Subcutaneous abdominal adipose tissue (tissue), 5 donors: ENCODE data around the gene SYTL2.

Experiments
- H3K27ac ChIP-seq: one replicate; pipeline ENCODE4 v1.7.0; 2013; ENCODE audit warnings: low read depth, mild to moderate bottlenecking, inconsistent platforms, low read length, moderate library complexity
- H3K27me3 ChIP-seq, 5 donors: one replicate each; pipeline ENCODE4 v1.7.0; 2013; ENCODE audit warnings: low read length in 5 of 5, inconsistent platforms in 1 of 5; ENCODE audit not compliant: control insufficient read depth in 5 of 5, insufficient read depth in 4 of 5
- H3K36me3 ChIP-seq, 5 donors: one replicate each; pipeline ENCODE4 v1.7.0; 2013; ENCODE audit warnings: low read length in 5 of 5; ENCODE audit not compliant: control insufficient read depth in 5 of 5, insufficient read depth in 5 of 5
- H3K4me1 ChIP-seq, 5 donors: one replicate each; pipeline ENCODE4 v1.7.0; 2013; ENCODE audit warnings: low read length in 5 of 5, mild to moderate bottlenecking in 3 of 5, moderate library complexity in 1 of 5; ENCODE audit not compliant: control insufficient read depth in 5 of 5, insufficient read depth in 5 of 5
- H3K4me3 ChIP-seq, 5 donors: one replicate each; pipeline ENCODE4 v1.7.0; 2013; ENCODE audit warnings: low read length in 5 of 5, low read depth in 1 of 5
- H3K9ac ChIP-seq, 5 donors: one replicate each; pipeline ENCODE4 v1.7.0; 2013; ENCODE audit warnings: low read length in 5 of 5, mild to moderate bottlenecking in 4 of 5, moderate library complexity in 3 of 5
- H3K9me3 ChIP-seq, 5 donors: one replicate each; pipeline ENCODE4 v1.7.0; 2013; ENCODE audit warnings: low read length in 5 of 5; ENCODE audit not compliant: control insufficient read depth in 5 of 5
- donor health status: healthy.
- donor health status: healthy.
- donor health status: healthy.
- donor health status: healthy.
- donor health status: healthy.

The SYTL2 gene

GRCh38 chr11:85800595-85801342 lies 10.2 kb downstream of the SYTL2 start:
- Histone ChIP-seq H3K27me3 (peaks cover 0 to 2% (median 0%) of the 10 kb centered on the region in 5 donors), H3K9ac (no peak overlapping the region), H3K27ac (no peak overlapping the region), H3K4me3 (no peak overlapping the region), H3K36me3 (no peaks in the 10 kb centered on the region), H3K4me1 (no peaks in the 10 kb centered on the region), H3K9me3 (no peaks in the 10 kb centered on the region)

DNA sequence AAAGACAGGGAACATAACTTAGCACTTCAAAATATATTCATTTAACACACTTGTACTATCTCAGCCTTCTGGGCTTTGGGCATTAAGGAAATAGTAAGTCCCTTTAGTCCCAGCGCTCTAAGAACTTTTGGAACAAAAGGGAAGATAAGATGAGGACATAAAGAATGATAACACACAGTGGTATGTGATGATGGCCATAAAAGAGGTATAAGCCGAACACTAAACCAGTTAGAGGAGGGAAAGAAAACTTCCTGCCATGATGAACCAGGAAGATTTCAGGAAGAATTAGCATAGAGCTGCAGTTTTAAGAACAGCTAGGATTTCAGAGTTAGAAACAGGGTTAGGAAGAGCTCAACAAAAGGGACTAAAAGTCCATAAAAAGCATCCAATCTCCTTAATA lies 11.8 kb downstream of the SYTL2 start:
- Histone ChIP-seq H3K9ac (no peak overlapping the region), H3K27ac (no peak overlapping the region), H3K27me3 (peaks cover 0 to 2% (median 0%) of the 10 kb centered on the region in 5 donors), H3K9me3 (no peaks in the 10 kb centered on the region), H3K36me3 (no peaks in the 10 kb centered on the region), H3K4me1 (no peaks in the 10 kb centered on the region), H3K4me3 (no peak overlapping the region)

GRCh38 chr11:85798361-85798760 lies 12.6 kb downstream of the SYTL2 start:
- H3K4me3 ChIP-seq: no peak overlapping the region
- H3K9ac ChIP-seq: no peak overlapping the region

GRCh38 chr11:85795712-85796487 lies 15.0 kb downstream of the SYTL2 start:
- Histone ChIP-seq H3K27ac (no peak overlapping the region), H3K4me1 (no peaks in the 10 kb centered on the region), H3K4me3 (no peak overlapping the region), H3K27me3 (peaks cover 0 to 2% (median 0%) of the 10 kb centered on the region in 5 donors), H3K36me3 (no peaks in the 10 kb centered on the region), H3K9ac (no peak overlapping the region), H3K9me3 (no peaks in the 10 kb centered on the region)

More at GRCh38 chr11:85798361-85798760, 12.6 kb downstream of the SYTL2 start:
- Histone ChIP-seq H3K9me3 (no peaks in the 10 kb centered on the region), H3K36me3 (no peaks in the 10 kb centered on the region), H3K27ac (no peak overlapping the region), H3K4me1 (no peaks in the 10 kb centered on the region), H3K27me3 (peaks cover 0 to 2% (median 0%) of the 10 kb centered on the region in 5 donors)

GRCh38 chr11:85791409-85791990 lies 19.4 kb downstream of the SYTL2 start:
- Histone ChIP-seq H3K36me3 (no peaks in the 10 kb centered on the region), H3K9me3 (no peaks in the 10 kb centered on the region), H3K27me3 (no peaks in the 10 kb centered on the region), H3K4me1 (no peaks in the 10 kb centered on the region), H3K4me3 (no peak overlapping the region), H3K27ac (no peak overlapping the region), H3K9ac (no peak overlapping the region)

DNA sequence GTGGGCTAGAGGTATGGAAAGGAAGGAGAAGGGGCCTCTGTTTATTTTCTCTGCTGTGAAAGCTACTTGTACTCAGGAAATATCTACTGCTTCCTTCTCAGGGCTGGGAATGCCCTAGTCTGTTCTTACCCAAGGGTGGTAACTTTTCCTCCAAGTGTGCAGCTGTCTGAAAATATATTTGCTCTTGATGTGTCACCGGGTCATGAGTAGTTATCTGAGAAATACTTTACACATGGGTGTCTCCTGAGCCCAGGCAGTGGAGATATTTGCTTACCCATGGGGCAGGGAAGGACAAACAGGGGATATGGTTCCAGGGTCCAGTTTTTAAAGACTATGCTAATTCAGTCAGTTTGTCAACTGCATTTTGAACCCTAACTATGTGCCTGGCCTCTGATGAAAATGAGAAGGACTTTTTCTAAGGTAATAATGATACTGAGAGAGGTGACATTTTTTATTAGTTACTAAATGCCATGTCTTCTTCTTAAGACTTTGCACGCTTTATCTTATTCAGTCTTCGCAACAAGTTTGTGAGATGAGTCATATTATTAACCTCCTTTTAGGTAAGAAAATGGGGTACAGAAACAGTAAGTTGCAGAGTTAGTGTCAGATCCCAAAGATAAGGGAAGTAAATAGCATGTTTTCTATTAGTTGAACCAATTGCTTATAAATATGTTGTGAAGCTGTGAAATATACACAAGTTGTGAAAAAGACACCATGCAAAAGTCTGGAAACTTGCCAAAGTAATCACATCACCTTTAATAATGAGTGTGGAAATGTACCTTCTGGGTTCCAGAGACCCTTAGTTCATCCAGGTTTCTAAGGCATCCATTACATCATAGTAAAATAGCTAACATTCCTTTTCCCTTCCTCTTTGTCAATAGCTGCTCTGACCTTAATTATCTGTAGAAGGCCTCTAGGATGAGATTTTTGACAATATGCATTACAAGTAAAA lies 22.9 kb downstream of the SYTL2 start:
- Histone ChIP-seq H3K9me3 (no peaks in the 10 kb centered on the region), H3K27me3 (no peaks in the 10 kb centered on the region), H3K36me3 (no peaks in the 10 kb centered on the region), H3K4me1 (no peaks in the 10 kb centered on the region), H3K9ac (no peak overlapping the region), H3K4me3 (no peak overlapping the region), H3K27ac (no peak overlapping the region)

- H3K36me3 ChIP-seq: no peaks in the 10 kb centered on the region
- H3K27me3 ChIP-seq: no peaks in the 10 kb centered on the region
- H3K9ac ChIP-seq: no peak overlapping the region
- no peak overlapping the region for H3K4me3 ChIP-seq
- peaks cover 0 to 4% (median 0%) of the 10 kb centered on the region in 5 donors for H3K9me3 ChIP-seq
- H3K4me1 ChIP-seq: no peaks in the 10 kb centered on the region
- no peak overlapping the region for H3K27ac ChIP-seq
These were observed 23.8 kb downstream of the SYTL2 start for GRCh38 chr11:85787168-85787567.

DNA sequence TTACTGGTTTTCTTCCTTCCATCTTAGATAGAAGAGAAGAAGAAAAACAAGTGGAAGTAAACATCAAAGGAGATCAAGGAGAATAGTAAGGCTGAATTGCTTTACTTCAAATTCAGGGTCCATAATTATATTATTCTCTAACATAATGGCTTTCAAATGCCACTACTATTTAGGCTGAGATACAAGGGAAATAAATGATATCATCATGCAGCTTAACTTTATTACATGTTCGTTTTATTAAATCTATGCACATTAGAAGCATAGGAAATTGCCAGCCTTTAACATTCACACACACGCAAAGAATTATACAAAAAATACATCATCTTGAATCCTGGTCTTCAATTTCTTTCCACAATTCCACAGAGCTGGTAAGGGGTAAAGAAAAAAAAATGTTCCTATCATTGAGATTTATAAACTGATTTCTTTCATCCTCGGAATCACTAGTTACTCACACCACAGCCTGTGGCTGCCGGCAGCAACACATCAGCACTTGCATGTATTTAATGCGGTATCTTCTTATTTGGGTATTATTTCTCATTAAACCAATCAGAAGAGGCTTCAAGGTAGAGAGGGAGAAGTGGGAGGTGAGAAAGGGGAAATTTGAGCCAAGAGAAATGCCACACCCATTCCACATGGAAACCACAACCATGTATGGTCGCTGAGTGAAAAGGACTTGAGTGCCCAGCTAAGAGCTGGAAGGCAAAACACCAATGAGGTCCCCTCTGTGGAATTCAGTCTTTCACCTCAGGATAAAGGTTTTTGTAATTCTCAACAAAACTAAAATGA lies 26.3 kb downstream of the SYTL2 start:
- H3K36me3 ChIP-seq: no peaks in the 10 kb centered on the region
- peaks cover 0 to 7% (median 0%) of the 10 kb centered on the region in 5 donors for H3K9me3 ChIP-seq
- H3K4me3 ChIP-seq: no peak overlapping the region
- no peaks in the 10 kb centered on the region for H3K4me1 ChIP-seq
- H3K9ac ChIP-seq: no peak overlapping the region
- H3K27me3 ChIP-seq: no peaks in the 10 kb centered on the region
- H3K27ac ChIP-seq: no peak overlapping the region

- no peaks in the 10 kb centered on the region for H3K4me1 ChIP-seq
- H3K27ac ChIP-seq: no peak overlapping the region
- H3K9ac ChIP-seq: no peak overlapping the region
- H3K9me3 ChIP-seq: peaks cover 0 to 7% (median 0%) of the 10 kb centered on the region in 5 donors
- H3K27me3 ChIP-seq: no peaks in the 10 kb centered on the region
- H3K4me3 ChIP-seq: no peak overlapping the region
- no peaks in the 10 kb centered on the region for H3K36me3 ChIP-seq
These were observed 27.2 kb downstream of the SYTL2 start for GRCh38 chr11:85783758-85784157.
